MCF 10A (cell line): ENCODE results near the gene SCGB3A1. TPM values are rescaled to one million over a fixed set of nuclear protein-coding genes. Genes with fewer than 3 reads are reported as not detected.

Experiments used
- BruUV-seq: library from RNA; stranded (reverse); fragments of 400-500 nt; replicated peaks from 2 replicates; lab custom pipeline; 2021; lab: Mats Ljungman, UMichigan
- CTCF ChIA-PET: fragments of 300-600 bp; sonication (Branson Sonifier 250); formaldehyde crosslinking; extraction: SDS; loops from one replicate; lab custom pipeline; 2021; ENCODE audit warnings: antibody characterized with exemption, inconsistent platforms; lab: Yijun Ruan, JAX
- POLR2A ChIA-PET: fragments of 300-600, 350-650 bp; sonication (Branson Sonifier 250); formaldehyde crosslinking; extraction: SDS; loops from one replicate; lab custom pipeline; 2020; ENCODE audit warnings: antibody characterized with exemption, inconsistent platforms; lab: Yijun Ruan, JAX
- DNase-seq: peaks from one replicate; pipeline ENCODE4 v3.0.0-alpha.2; 2018; ENCODE audit not compliant: unreplicated experiment
- H3K27ac Mint-ChIP-seq: one replicate; pipeline ENCODE4 v1.8.0; 2022; ENCODE audit warnings: mild to moderate bottlenecking, low read depth, mixed read lengths; ENCODE audit not compliant: unreplicated experiment
- H3K27me3 Mint-ChIP-seq: one replicate; pipeline ENCODE4 v1.8.0; 2022; ENCODE audit warnings: mixed read lengths; ENCODE audit not compliant: insufficient read depth, unreplicated experiment
- H3K36me3 Mint-ChIP-seq: one replicate; pipeline ENCODE4 v1.8.0; 2022; ENCODE audit warnings: mild to moderate bottlenecking, moderate library complexity, mixed read lengths; ENCODE audit not compliant: insufficient read depth, unreplicated experiment
- H3K4me1 Mint-ChIP-seq: one replicate; pipeline ENCODE4 v1.8.0; 2022; ENCODE audit warnings: mixed read lengths; ENCODE audit not compliant: insufficient read depth, unreplicated experiment
- H3K4me3 Mint-ChIP-seq: one replicate; pipeline ENCODE4 v1.8.0; 2022; ENCODE audit warnings: mild to moderate bottlenecking, moderate library complexity, mixed read lengths; ENCODE audit not compliant: unreplicated experiment
- H3K9me3 Mint-ChIP-seq: one replicate; pipeline ENCODE4 v1.8.0; 2022; ENCODE audit warnings: mixed read lengths; ENCODE audit not compliant: unreplicated experiment
- CTCF ChIP-seq: fragments of 200-600 bp; IDR thresholded peaks from one replicate; pipeline ENCODE4 v1.8.0; 2022; ENCODE audit warnings: antibody characterized with exemption, mild to moderate bottlenecking; ENCODE audit not compliant: unreplicated experiment
- intact Hi-C: fragments of 100-400 bp; cut with micrococcal nuclease; formaldehyde crosslinking; loops from 2 replicates; pipeline ENCODE4 v1.14.1; 2022
- total RNA-seq: library from RNA; stranded (reverse); gene quantifications from 2 replicates; pipeline ENCODE4 v1.2.3, GENCODE V29; 2022

The SCGB3A1 gene
- total RNA-seq, 1 experiment from 2014 or later: not detected

- intact Hi-C loops: no loop called here
- Mint-ChIP-seq H3K4me3 (no peak overlapping the region), H3K36me3 (no peaks in the 10 kb centered on the region), H3K27ac (no peak overlapping the region), H3K4me1 (no peaks in the 10 kb centered on the region), H3K9me3 (no peaks in the 10 kb centered on the region), H3K27me3 (peaks cover 9% of the 10 kb centered on the region)
- TF ChIP-seq CTCF: no peak
- POLR2A ChIA-PET: no interaction called here
- BruUV-seq: no TSS peak
- CTCF ChIA-PET: no interaction called here
- no peak for DNase-seq
Observed at GRCh38 chr5:180633283-180634177, 42.2 kb upstream of the SCGB3A1 start.

GRCh38 chr5:180632768-180633167, 41.5 kb upstream of the SCGB3A1 start:
- no peak for DNase-seq
- Mint-ChIP-seq H3K4me1 (no peaks in the 10 kb centered on the region), H3K27ac (no peak overlapping the region), H3K36me3 (no peaks in the 10 kb centered on the region), H3K27me3 (peaks cover 2% of the 10 kb centered on the region), H3K9me3 (no peaks in the 10 kb centered on the region), H3K4me3 (no peak overlapping the region)
- ChIA-PET CTCF (no interaction called here), POLR2A (no interaction called here)
- BruUV-seq: no TSS peak
- no peak for TF ChIP-seq CTCF
- intact Hi-C loops: no loop called here

- POLR2A ChIA-PET: interaction anchor here (0.6 kb wide), 1 partner anchor 17 kb away, joined by 3 read pairs; no protein-coding TSS in a partner anchor
- TF ChIP-seq CTCF: no peak
- no peaks in the 10 kb centered on the region for H3K27me3 Mint-ChIP-seq
- H3K9me3 Mint-ChIP-seq: no peaks in the 10 kb centered on the region
- CTCF ChIA-PET: interaction anchor here (0.6 to 2.3 kb wide), 2 partner anchors 26 to 314 kb away, joined by 3 to 8 read pairs; no protein-coding TSS in a partner anchor
- no peaks in the 10 kb centered on the region for H3K36me3 Mint-ChIP-seq
- no peak overlapping the region for H3K4me3 Mint-ChIP-seq
- H3K27ac Mint-ChIP-seq: no peak overlapping the region
- BruUV-seq: no TSS peak
- DNase-seq: no peak
- no peaks in the 10 kb centered on the region for H3K4me1 Mint-ChIP-seq
- intact Hi-C loops: no loop called here
Observed at GRCh38 chr5:180631549-180632383, 40.5 kb upstream of the SCGB3A1 start.

- no peak overlapping the region for H3K27ac Mint-ChIP-seq
- POLR2A ChIA-PET: no interaction called here
- H3K36me3 Mint-ChIP-seq: no peaks in the 10 kb centered on the region
- no TSS peak for BruUV-seq
- H3K27me3 Mint-ChIP-seq: no peaks in the 10 kb centered on the region
- no peaks in the 10 kb centered on the region for H3K9me3 Mint-ChIP-seq
- DNase-seq: no peak
- no peak for TF ChIP-seq CTCF
- H3K4me3 Mint-ChIP-seq: no peak overlapping the region
- intact Hi-C loops: no loop called here
- no peaks in the 10 kb centered on the region for H3K4me1 Mint-ChIP-seq
- CTCF ChIA-PET: interaction anchor here (2.3 kb wide), 1 partner anchor 24 kb away, joined by 8 read pairs; no protein-coding TSS in a partner anchor
Observed at GRCh38 chr5:180630426-180630825, 39.1 kb upstream of the SCGB3A1 start.
